ENCODE results near the gene G0S2. TPM values are rescaled to one million over a fixed set of nuclear protein-coding genes. Genes with fewer than 3 reads are reported as not detected.

The G0S2 gene
- total and polyA plus RNA-seq, 2 of the 8 experiments (the other 6 are each of a cell fraction or from before 2014, with no cell fraction given): 1.0 to 1.7 TPM

DNA sequence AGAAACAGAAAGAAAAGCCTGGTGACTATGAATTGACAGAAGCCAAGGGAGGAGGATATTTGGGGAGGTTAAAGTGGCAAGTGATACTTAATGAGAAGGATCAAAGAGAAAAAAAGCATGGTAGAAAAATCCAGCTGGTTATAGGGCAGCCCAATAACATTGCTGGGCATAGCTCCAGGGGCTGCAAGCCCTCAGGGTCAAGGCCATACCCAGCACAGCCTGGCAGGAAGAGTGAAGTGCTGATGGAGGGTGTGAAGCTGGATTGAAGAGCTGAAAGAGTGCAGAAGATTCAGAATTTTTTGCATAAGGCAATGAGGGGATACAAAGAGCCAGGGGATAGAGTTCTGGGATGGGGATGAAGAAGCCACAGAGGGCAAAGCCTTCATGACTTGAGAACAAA is 21.5 kb downstream of the G0S2 start (continued):
- no peak for TF ChIP-seq USF2 (IDR thresholded peaks at IDR 0.05; ENCODE audit: low read length)
- no peak for TF ChIP-seq TBP (IDR thresholded peaks at IDR 0.05; ENCODE audit: low read depth, low read length)
- no peak for TF ChIP-seq CTBP2 (IDR thresholded peaks at IDR 0.05; ENCODE audit: borderline replicate concordance, insufficient read depth, insufficient read length, low read length)
- no peak for TF ChIP-seq BACH1 (IDR thresholded peaks at IDR 0.05; ENCODE audit: low read length)
- no peak for TF ChIP-seq SAP30 (IDR thresholded peaks at IDR 0.05; ENCODE audit: insufficient read depth, insufficient replicate concordance, low read length)
- TF ChIP-seq, protein P1, sequence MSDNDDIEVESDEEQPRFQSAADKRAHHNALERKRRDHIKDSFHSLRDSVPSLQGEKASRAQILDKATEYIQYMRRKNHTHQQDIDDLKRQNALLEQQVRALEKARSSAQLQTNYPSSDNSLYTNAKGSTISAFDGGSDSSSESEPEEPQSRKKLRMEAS (IDR thresholded peaks at IDR 0.05): no peak

Data from H1 (cell line).